Neural progenitor cell (in vitro differentiated cells): ENCODE measurements around the gene IQCN. TPM values are rescaled to one million over a fixed set of nuclear protein-coding genes. Genes with fewer than 3 reads are reported as not detected.
A peak's percentile ranks its signal among the peaks of the same experiment; 100 is the strongest.

Experiments used
- DNase-seq: peaks from one replicate; pipeline ENCODE4 v3.0.0-alpha.2; 2016; ENCODE audit warnings: low spot score
- H2AFZ ChIP-seq: fragments of 200-600 bp; sonication (generic); replicated peaks from 2 replicates; pipeline ENCODE4 v1.6.1; 2016; ENCODE audit warnings: antibody characterized with exemption
- H3F3A ChIP-seq: fragments of 200-600 bp; sonication (generic); 2 replicates; pipeline ENCODE4 v1.6.1; 2016; ENCODE audit warnings: antibody characterized with exemption, low read depth
- H3K27ac ChIP-seq: fragments of 200-600 bp; sonication (generic); 2 replicates; pipeline ENCODE4 v1.5.1; 2016; ENCODE audit warnings: mild to moderate bottlenecking
- H3K27me3 ChIP-seq: fragments of 200-600 bp; sonication (generic); 2 replicates; pipeline ENCODE4 v1.6.1; 2016; ENCODE audit warnings: mild to moderate bottlenecking, moderate library complexity
- H3K36me3 ChIP-seq: fragments of 200-600 bp; sonication (generic); 2 replicates; pipeline ENCODE4 v1.5.1; 2016
- H3K4me1 ChIP-seq: fragments of 200-600 bp; sonication (generic); 2 replicates; pipeline ENCODE4 v1.6.1; 2016; ENCODE audit warnings: mixed run types
- H3K4me2 ChIP-seq: fragments of 200-600 bp; sonication (generic); 2 replicates; pipeline ENCODE4 v1.6.1; 2016
- H3K4me3 ChIP-seq: fragments of 200-600 bp; sonication (generic); 2 replicates; pipeline ENCODE4 v1.5.1; 2016
- H3K79me2 ChIP-seq: fragments of 200-600 bp; sonication (generic); 2 replicates; pipeline ENCODE4 v1.6.1; 2016; ENCODE audit warnings: low read depth
- H3K9ac ChIP-seq: fragments of 200-600 bp; sonication (generic); 2 replicates; pipeline ENCODE4 v1.6.1; 2016
- H3K9me3 ChIP-seq: fragments of 200-600 bp; sonication (generic); 2 replicates; pipeline ENCODE4 v1.5.1; 2016; ENCODE audit warnings: low read depth
- H4K20me1 ChIP-seq: fragments of 200-600 bp; sonication (generic); 2 replicates; pipeline ENCODE4 v1.6.1; 2016; ENCODE audit warnings: low read depth
- H3K27ac Mint-ChIP-seq: 3 replicates; pipeline ENCODE4 v1.8.0; 2021; ENCODE audit warnings: mixed read lengths
- H3K27me3 Mint-ChIP-seq: 2 replicates; pipeline ENCODE4 v1.8.0; 2022; ENCODE audit warnings: low read depth, mild to moderate bottlenecking, inconsistent platforms, moderate library complexity, mixed read lengths; ENCODE audit not compliant: insufficient read depth
- H3K36me3 Mint-ChIP-seq: 3 replicates; pipeline ENCODE4 v1.8.0; 2021; ENCODE audit warnings: mixed read lengths
- H3K4me1 Mint-ChIP-seq: 3 replicates; pipeline ENCODE4 v1.8.0; 2021; ENCODE audit warnings: mixed read lengths
- H3K4me3 Mint-ChIP-seq: 3 replicates; pipeline ENCODE4 v1.8.0; 2021; ENCODE audit warnings: mild to moderate bottlenecking, moderate library complexity, mixed read lengths
- H3K9me3 Mint-ChIP-seq: 3 replicates; pipeline ENCODE4 v1.8.0; 2020; ENCODE audit warnings: mixed read lengths
- EZH2 ChIP-seq: fragments of 200-600 bp; sonication (generic); IDR thresholded peaks from 2 replicates; pipeline ENCODE4 v1.6.1; 2017; ENCODE audit warnings: antibody characterized with exemption, mild to moderate bottlenecking, moderate library complexity
- EZH2phosphoT487 ChIP-seq: fragments of 200-600 bp; sonication (generic); IDR thresholded peaks from 2 replicates; pipeline ENCODE4 v1.6.1; 2017; ENCODE audit warnings: antibody characterized with exemption
- total RNA-seq: library from RNA; depleted of rRNA; stranded (reverse); fragments of >200 nt; gene quantifications from 2 replicates; pipeline ENCODE4 v1.2.3, GENCODE V29; 2015; ENCODE audit warnings: low replicate concordance
- TF ChIP-seq, protein P1 (sequence below): fragments of 200-600 bp; sonication (generic); IDR thresholded peaks from 2 replicates; pipeline ENCODE4 v1.5.1; 2017; ENCODE audit warnings: antibody characterized with exemption, mild to moderate bottlenecking

Gene IQCN
- total RNA-seq, 1 donor from 2014 or later: 0.11 TPM

DNA sequence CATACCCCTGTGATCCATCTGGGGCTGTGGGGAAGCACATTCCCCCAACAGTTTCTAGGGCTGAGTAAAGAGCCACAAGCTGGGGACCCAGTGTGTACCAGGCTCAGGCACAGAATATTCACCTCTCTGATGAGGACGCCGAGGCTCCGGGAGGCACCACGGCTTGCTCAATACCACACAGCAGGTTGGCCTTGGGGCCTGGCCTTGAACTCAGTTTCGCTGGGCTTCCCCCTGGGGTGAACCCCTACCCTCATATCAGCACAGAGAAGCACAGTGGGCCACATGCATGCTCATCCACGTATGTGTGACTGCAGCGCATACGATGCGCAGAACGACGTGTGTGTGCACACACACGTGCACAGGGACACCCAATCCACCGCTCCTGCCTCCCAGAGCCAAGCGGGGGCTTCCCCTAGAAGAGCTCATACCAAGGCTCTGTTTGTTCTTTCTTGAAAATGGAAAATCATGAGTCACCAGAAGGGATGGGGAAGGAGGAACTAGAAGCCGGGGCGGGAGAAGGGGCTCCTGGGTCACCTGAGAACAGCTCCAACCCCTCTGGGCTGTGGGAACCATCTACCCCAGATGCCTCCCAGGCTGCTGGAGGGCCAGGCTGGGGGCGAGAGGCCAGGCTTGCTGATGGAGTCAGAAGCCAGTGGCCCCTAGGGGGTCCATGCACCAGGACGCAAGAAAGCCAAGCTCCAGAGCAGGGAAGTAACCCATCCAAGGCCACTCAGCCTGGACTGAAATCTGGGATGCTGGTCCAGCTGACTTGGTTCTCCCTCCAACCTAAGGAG lies 43.1 kb downstream of the IQCN start:
- Histone ChIP-seq H3K9ac (no peak overlapping the region), H3K4me2 (no peak overlapping the region), H3K36me3 (no peaks in the 10 kb centered on the region), H4K20me1 (peaks cover 22% of the 10 kb centered on the region), H3K79me2 (no peaks in the 10 kb centered on the region), H3K4me3 (no peak overlapping the region), H3K4me1 (no peaks in the 10 kb centered on the region), H3K27ac (no peak overlapping the region), H3F3A (peaks cover 20% of the 10 kb centered on the region), H3K9me3 (no peaks in the 10 kb centered on the region), H2AFZ (no peak overlapping the region), H3K27me3 (peaks cover 57% of the 10 kb centered on the region)
- no peak overlapping the region for H3K27ac Mint-ChIP-seq
- H3K36me3 Mint-ChIP-seq: no peaks in the 10 kb centered on the region
- H3K4me1 Mint-ChIP-seq: peaks cover 13% of the 10 kb centered on the region
- DNase-seq: no peak
- peaks cover 42% of the 10 kb centered on the region for H3K27me3 Mint-ChIP-seq
- peaks cover 6% of the 10 kb centered on the region for H3K9me3 Mint-ChIP-seq
- no peak overlapping the region for H3K4me3 Mint-ChIP-seq
- no peak for TF ChIP-seq EZH2
- no peak for TF ChIP-seq EZH2phosphoT487
- TF ChIP-seq, protein P1, sequence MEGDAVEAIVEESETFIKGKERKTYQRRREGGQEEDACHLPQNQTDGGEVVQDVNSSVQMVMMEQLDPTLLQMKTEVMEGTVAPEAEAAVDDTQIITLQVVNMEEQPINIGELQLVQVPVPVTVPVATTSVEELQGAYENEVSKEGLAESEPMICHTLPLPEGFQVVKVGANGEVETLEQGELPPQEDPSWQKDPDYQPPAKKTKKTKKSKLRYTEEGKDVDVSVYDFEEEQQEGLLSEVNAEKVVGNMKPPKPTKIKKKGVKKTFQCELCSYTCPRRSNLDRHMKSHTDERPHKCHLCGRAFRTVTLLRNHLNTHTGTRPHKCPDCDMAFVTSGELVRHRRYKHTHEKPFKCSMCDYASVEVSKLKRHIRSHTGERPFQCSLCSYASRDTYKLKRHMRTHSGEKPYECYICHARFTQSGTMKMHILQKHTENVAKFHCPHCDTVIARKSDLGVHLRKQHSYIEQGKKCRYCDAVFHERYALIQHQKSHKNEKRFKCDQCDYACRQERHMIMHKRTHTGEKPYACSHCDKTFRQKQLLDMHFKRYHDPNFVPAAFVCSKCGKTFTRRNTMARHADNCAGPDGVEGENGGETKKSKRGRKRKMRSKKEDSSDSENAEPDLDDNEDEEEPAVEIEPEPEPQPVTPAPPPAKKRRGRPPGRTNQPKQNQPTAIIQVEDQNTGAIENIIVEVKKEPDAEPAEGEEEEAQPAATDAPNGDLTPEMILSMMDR: no peak

GRCh38 chr19:18229915-18230314 lies 44.3 kb downstream of the IQCN start:
- DNase-seq: no peak
- peaks cover 6% of the 10 kb centered on the region for H3K9me3 Mint-ChIP-seq
- Histone ChIP-seq H3K4me3 (no peak overlapping the region), H3K9ac (no peak overlapping the region), H2AFZ (no peak overlapping the region), H3F3A (peaks cover 31% of the 10 kb centered on the region), H3K79me2 (no peaks in the 10 kb centered on the region), H3K27me3 (peaks cover 62% of the 10 kb centered on the region), H3K4me1 (peaks cover 2% of the 10 kb centered on the region), H3K9me3 (no peaks in the 10 kb centered on the region), H3K4me2 (no peak overlapping the region), H3K27ac (no peak overlapping the region), H3K36me3 (no peaks in the 10 kb centered on the region), H4K20me1 (peaks cover 31% of the 10 kb centered on the region)
- H3K27ac Mint-ChIP-seq: no peak overlapping the region
- H3K27me3 Mint-ChIP-seq: peaks cover 51% of the 10 kb centered on the region
- no peaks in the 10 kb centered on the region for H3K36me3 Mint-ChIP-seq
- TF ChIP-seq EZH2phosphoT487 (no peak), EZH2 (no peak)
- TF ChIP-seq, protein P1: no peak
- no peak overlapping the region for H3K4me3 Mint-ChIP-seq
- peaks cover 16% of the 10 kb centered on the region for H3K4me1 Mint-ChIP-seq

DNA sequence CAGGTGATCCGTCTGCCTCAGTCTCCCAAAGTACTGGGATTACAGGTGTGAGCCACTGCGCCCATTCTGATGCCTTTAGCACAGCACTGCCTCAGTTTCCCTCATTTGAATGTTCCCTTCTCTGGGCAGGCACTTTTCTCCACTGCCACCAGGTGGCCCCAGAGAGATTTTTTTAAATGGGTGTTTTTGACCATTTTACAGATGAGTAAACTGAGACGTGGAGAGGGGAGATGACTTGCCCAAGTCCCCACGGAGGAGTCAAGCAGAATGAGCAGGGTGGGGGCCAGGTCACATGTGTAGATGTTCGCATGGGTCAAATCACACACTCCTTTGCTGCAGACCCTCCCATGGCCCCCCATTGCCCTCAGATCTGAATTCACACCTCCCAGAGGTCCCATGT lies 44.8 kb downstream of the IQCN start:
- Mint-ChIP-seq H3K4me3 (no peak overlapping the region), H3K4me1 (peaks cover 20% of the 10 kb centered on the region), H3K27me3 (peaks cover 53% of the 10 kb centered on the region), H3K9me3 (peaks cover 6% of the 10 kb centered on the region), H3K27ac (no peak overlapping the region), H3K36me3 (no peaks in the 10 kb centered on the region)
- peaks cover 33% of the 10 kb centered on the region for H4K20me1 ChIP-seq
- H3K27me3 ChIP-seq: peaks cover 61% of the 10 kb centered on the region
- no peak overlapping the region for H3K4me3 ChIP-seq
- no peak overlapping the region for H3K9ac ChIP-seq
- H3K4me1 ChIP-seq: peaks cover 4% of the 10 kb centered on the region
- H3K36me3 ChIP-seq: no peaks in the 10 kb centered on the region
- no peaks in the 10 kb centered on the region for H3K9me3 ChIP-seq
- H2AFZ ChIP-seq: no peak overlapping the region
- TF ChIP-seq, protein P1: peak; percentile 52
- TF ChIP-seq EZH2phosphoT487 (no peak), EZH2 (no peak)
- no peaks in the 10 kb centered on the region for H3K79me2 ChIP-seq
- H3K27ac ChIP-seq: no peak overlapping the region
- DNase-seq: no peak
- H3K4me2 ChIP-seq: no peak overlapping the region
- H3F3A ChIP-seq: peaks cover 31% of the 10 kb centered on the region
